Measurements from ENCODE around the gene CYP46A1.

DNA sequence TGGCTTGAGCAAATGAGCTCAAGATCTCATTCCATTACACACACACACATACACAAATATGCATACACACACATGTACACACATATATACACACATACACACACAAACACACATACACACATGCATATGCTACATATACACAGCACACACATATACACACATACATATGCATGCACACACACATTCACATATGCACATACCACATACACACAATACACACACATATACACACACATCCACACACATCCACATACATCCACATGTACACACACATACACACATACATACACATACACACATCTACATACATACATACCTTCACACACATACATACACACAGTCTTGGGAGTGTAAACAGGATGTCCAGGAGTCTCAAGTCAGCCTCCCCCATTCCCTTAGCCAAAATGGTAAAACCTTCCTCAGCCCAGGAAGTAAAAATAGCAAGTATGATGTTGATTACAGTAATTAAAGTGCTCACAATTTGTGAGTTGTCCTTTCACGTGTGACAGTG, 26.4 kb upstream of the CYP46A1 start:
- TF ChIP-seq, protein P1, sequence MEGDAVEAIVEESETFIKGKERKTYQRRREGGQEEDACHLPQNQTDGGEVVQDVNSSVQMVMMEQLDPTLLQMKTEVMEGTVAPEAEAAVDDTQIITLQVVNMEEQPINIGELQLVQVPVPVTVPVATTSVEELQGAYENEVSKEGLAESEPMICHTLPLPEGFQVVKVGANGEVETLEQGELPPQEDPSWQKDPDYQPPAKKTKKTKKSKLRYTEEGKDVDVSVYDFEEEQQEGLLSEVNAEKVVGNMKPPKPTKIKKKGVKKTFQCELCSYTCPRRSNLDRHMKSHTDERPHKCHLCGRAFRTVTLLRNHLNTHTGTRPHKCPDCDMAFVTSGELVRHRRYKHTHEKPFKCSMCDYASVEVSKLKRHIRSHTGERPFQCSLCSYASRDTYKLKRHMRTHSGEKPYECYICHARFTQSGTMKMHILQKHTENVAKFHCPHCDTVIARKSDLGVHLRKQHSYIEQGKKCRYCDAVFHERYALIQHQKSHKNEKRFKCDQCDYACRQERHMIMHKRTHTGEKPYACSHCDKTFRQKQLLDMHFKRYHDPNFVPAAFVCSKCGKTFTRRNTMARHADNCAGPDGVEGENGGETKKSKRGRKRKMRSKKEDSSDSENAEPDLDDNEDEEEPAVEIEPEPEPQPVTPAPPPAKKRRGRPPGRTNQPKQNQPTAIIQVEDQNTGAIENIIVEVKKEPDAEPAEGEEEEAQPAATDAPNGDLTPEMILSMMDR (conservative IDR thresholded peaks at IDR 0.05 in 1 of 2, IDR thresholded peaks at IDR 0.05 in 1 of 2; ENCODE audit: low read depth in 1 of 2, low read length in 2 of 2): no peak
- TF ChIP-seq EZH2 (IDR thresholded peaks at IDR 0.05; ENCODE audit: low read length, missing control alignments): no peak
